ENCODE data around the gene HSPBP1. TPM values are rescaled to one million over a fixed set of nuclear protein-coding genes. Genes with fewer than 3 reads are reported as not detected.

HSPBP1 gene
- total and polyA plus RNA-seq, 2 of the 4 experiments (the other 2 are of a cell fraction): 21.0 to 43.2 TPM

- intact Hi-C loops (cut with micrococcal nuclease) (no loop called here), in situ Hi-C loops (cut with MboI; ENCODE audit: low sequenced_read_pairs) (no loop called here), dilution Hi-C loops (cut with HindIII; ENCODE audit: low sequenced_read_pairs, unreplicated experiment) (no loop called here)
- Histone ChIP-seq H2BK15ac (ENCODE audit: low read depth, low read length) (no peak overlapping the region), H3K4me2 (ENCODE audit: low read depth, low read length) (no peak overlapping the region), H4K5ac (ENCODE audit: low read depth, low read length) (no peak overlapping the region), H3K4me3 (ENCODE audit: insufficient read depth, low read depth, low read length) (no peak overlapping the region), H3K56ac (ENCODE audit: extremely low read depth, insufficient read depth, low read length) (no peak overlapping the region), H3K4ac (ENCODE audit: low read depth, low read length) (no peak overlapping the region), H2BK120ac (ENCODE audit: low read depth, low read length) (no peak overlapping the region), H3K27ac (ENCODE audit: insufficient read depth, low read length) (no peak overlapping the region), H2AK9ac (replicated peaks; ENCODE audit: low read depth, low read length, poor library complexity) (no peak overlapping the region), H4K91ac (ENCODE audit: insufficient read depth, low read depth, low read length) (no peak overlapping the region), H3K36me3 (ENCODE audit: control insufficient read depth, insufficient read depth, low read length) (peaks cover 49% of the 10 kb centered on the region), H2BK20ac (ENCODE audit: low read depth, low read length) (no peak overlapping the region), H2AK5ac (ENCODE audit: low read depth, low read length) (no peak overlapping the region), H3K23ac (ENCODE audit: low read depth, low read length) (no peak overlapping the region), H2BK5ac (ENCODE audit: low read depth, low read length, poor library complexity, severe bottlenecking) (no peak overlapping the region), H4K8ac (ENCODE audit: low read depth in 2 of 2, low read length in 2 of 2) (no peak overlapping the region), H3K9me1 (ENCODE audit: insufficient read depth, low read length) (peaks cover 12% of the 10 kb centered on the region; the same call in 1 of the 2 replicates), H3K79me1 (ENCODE audit: low read depth in 1 of 2, low read length in 2 of 2) (peaks cover 10 to 71% of the 10 kb centered on the region in 2 experiments), H2AFZ (replicated peaks; ENCODE audit: low read length, poor library complexity) (no peak overlapping the region), H3K9me3 (ENCODE audit: control insufficient read depth, insufficient read depth, low read length) (no peaks in the 10 kb centered on the region), H3K27me3 (ENCODE audit: control insufficient read depth, insufficient read depth, low read length) (no peaks in the 10 kb centered on the region), H3K14ac (replicated peaks; ENCODE audit: low read depth, low read length) (no peak overlapping the region), H3K18ac (ENCODE audit: low read depth, low read length) (no peak overlapping the region), H3K9ac (ENCODE audit: low read depth, low read length) (no peak overlapping the region), H4K20me1 (ENCODE audit: insufficient read depth, low read length) (peaks cover 43% of the 10 kb centered on the region), H3K4me1 (ENCODE audit: control insufficient read depth, insufficient read depth, low read length) (no peaks in the 10 kb centered on the region)
- ChIA-PET POLR2A (ENCODE audit: unreplicated experiment) (no interaction called here), CTCF (no interaction called here)
- no peak for ATAC-seq (ENCODE audit: low read depth)
- BruUV-seq (replicated peaks): no TSS peak
- TF ChIP-seq MAZ (IDR thresholded peaks at IDR 0.05; ENCODE audit: borderline replicate concordance, low read depth, low read length) (no peak), RCOR1 (IDR thresholded peaks at IDR 0.05; ENCODE audit: insufficient replicate concordance, low read length) (no peak), POLR2A (IDR thresholded peaks at IDR 0.05; ENCODE audit: low read depth, low read length) (no peak), SMC3 (IDR thresholded peaks at IDR 0.05; ENCODE audit: low read depth, low read length) (no peak), RFX5 (IDR thresholded peaks at IDR 0.05; ENCODE audit: low read depth, low read length) (no peak), MXI1 (IDR thresholded peaks at IDR 0.05; ENCODE audit: borderline replicate concordance, low read depth, low read length) (no peak), RAD21 (IDR thresholded peaks at IDR 0.05; ENCODE audit: low read length) (no peak), BHLHE40 (IDR thresholded peaks at IDR 0.05; ENCODE audit: low read depth, low read length) (no peak), CHD1 (IDR thresholded peaks at IDR 0.05; ENCODE audit: low read depth, low read length) (no peak), ELK1 (IDR thresholded peaks at IDR 0.05; ENCODE audit: borderline replicate concordance, low read depth, low read length) (no peak), CEBPB (IDR thresholded peaks at IDR 0.05; ENCODE audit: low read depth, low read length) (no peak), NFE2L2 (IDR thresholded peaks at IDR 0.05; ENCODE audit: low read depth, low read length) (no peak), USF2 (IDR thresholded peaks at IDR 0.05; ENCODE audit: low read depth, low read length) (no peak), CTCF (conservative IDR thresholded peaks at IDR 0.05; ENCODE audit: low read depth, low read length) (no peak), FOS (IDR thresholded peaks at IDR 0.05; ENCODE audit: low read depth, low read length) (no peak), MAFK (IDR thresholded peaks at IDR 0.05; ENCODE audit: low read depth, low read length) (no peak)
- WGBS, 2 experiments (ENCODE audit: extremely low coverage in 2 of 2, insufficient read length in 1 of 2): 90% methylated on average over 7 of the region's 23 CpGs; no CpG with 5 or more reads in 1 of the 2 experiments
- DNase-seq: no peak
Measured at GRCh38 chr19:55245236-55245904, 34.5 kb downstream of the HSPBP1 start.
